Progenitor cell of endocrine pancreas (in vitro differentiated cells): ENCODE results near the gene PRDX6. TPM values are rescaled to one million over a fixed set of nuclear protein-coding genes. Genes with fewer than 3 reads are reported as not detected.

Source experiments
- DNase-seq: peaks from one replicate; pipeline ENCODE4 v3.0.0; 2021; ENCODE audit warnings: low spot score; ENCODE audit not compliant: unreplicated experiment
- H3K27ac Mint-ChIP-seq: 2 replicates; pipeline ENCODE4 v1.8.0; 2021; ENCODE audit warnings: mild to moderate bottlenecking, moderate library complexity, mixed read lengths
- H3K27me3 Mint-ChIP-seq: 2 replicates; pipeline ENCODE4 v1.8.0; 2021; ENCODE audit warnings: mixed read lengths
- H3K36me3 Mint-ChIP-seq: 2 replicates; pipeline ENCODE4 v1.8.0; 2022; ENCODE audit warnings: mixed read lengths; ENCODE audit not compliant: insufficient read depth
- H3K4me1 Mint-ChIP-seq: 2 replicates; pipeline ENCODE4 v1.8.0; 2021; ENCODE audit warnings: low read depth, mixed read lengths
- H3K4me3 Mint-ChIP-seq: 2 replicates; pipeline ENCODE4 v1.8.0; 2021; ENCODE audit warnings: low read depth, mild to moderate bottlenecking, moderate library complexity, mixed read lengths
- H3K9me3 Mint-ChIP-seq: 2 replicates; pipeline ENCODE4 v1.8.0; 2021; ENCODE audit warnings: low read depth, mixed read lengths
- total RNA-seq: library from RNA; stranded (reverse); gene quantifications from 2 replicates; pipeline ENCODE4 v1.2.1, GENCODE V29; 2021
- TF ChIP-seq, protein P1 (sequence below): fragments of 200-600 bp; sonication (generic); IDR thresholded peaks from one replicate; pipeline ENCODE4 v1.5.0; 2021; ENCODE audit warnings: antibody characterized with exemption, mild to moderate bottlenecking; ENCODE audit not compliant: unreplicated experiment

Gene PRDX6
- total RNA-seq, 1 donor from 2014 or later: 258 TPM

DNA sequence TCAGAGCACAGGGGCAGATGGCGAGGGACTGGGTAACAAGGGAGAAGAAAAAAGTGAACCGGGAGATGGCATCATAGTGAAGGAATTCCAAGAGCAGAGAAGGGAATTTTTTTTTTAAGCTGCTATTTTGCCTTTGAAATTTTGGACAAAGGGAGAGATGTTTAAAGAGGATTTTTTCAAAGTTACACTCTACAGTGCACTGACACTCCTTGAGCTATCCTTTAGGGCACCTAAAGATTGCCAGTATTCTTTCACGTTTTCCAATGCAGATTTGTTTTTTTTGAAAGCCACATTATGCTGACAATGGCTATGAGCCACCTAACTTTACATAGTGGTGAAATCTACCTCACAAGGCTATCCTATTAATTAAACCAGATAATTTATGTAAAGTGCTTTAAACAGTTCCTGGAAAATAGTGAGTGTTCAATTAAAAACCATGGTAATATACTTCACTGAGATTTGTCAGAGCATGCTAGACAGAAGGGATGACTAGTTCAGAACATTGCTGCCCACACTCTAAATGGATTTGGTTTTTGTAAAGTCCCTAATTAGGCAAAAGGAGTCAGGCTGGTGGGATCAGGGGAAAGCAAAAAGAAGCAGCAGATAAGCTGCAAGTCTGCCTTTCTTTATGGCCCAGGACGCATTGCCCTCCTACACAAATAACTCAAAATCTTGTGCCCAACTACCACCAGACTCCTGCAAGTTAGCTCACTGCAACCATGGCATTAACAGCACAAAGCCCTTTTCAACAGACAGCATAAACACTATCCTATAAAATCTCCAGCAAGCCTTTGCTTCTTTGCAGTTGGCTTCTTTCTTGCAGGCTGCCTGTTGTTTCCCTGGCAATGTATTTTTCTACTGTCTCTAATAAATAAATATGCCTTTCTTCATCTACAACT is 53.9 kb downstream of the PRDX6 start:
- Mint-ChIP-seq H3K4me1 (peaks cover 9% of the 10 kb centered on the region), H3K9me3 (no peaks in the 10 kb centered on the region), H3K4me3 (no peak overlapping the region), H3K27me3 (no peaks in the 10 kb centered on the region), H3K36me3 (no peaks in the 10 kb centered on the region), H3K27ac (no peak overlapping the region)
- TF ChIP-seq, protein P1, sequence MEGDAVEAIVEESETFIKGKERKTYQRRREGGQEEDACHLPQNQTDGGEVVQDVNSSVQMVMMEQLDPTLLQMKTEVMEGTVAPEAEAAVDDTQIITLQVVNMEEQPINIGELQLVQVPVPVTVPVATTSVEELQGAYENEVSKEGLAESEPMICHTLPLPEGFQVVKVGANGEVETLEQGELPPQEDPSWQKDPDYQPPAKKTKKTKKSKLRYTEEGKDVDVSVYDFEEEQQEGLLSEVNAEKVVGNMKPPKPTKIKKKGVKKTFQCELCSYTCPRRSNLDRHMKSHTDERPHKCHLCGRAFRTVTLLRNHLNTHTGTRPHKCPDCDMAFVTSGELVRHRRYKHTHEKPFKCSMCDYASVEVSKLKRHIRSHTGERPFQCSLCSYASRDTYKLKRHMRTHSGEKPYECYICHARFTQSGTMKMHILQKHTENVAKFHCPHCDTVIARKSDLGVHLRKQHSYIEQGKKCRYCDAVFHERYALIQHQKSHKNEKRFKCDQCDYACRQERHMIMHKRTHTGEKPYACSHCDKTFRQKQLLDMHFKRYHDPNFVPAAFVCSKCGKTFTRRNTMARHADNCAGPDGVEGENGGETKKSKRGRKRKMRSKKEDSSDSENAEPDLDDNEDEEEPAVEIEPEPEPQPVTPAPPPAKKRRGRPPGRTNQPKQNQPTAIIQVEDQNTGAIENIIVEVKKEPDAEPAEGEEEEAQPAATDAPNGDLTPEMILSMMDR: no peak
- DNase-seq: no peak

DNA sequence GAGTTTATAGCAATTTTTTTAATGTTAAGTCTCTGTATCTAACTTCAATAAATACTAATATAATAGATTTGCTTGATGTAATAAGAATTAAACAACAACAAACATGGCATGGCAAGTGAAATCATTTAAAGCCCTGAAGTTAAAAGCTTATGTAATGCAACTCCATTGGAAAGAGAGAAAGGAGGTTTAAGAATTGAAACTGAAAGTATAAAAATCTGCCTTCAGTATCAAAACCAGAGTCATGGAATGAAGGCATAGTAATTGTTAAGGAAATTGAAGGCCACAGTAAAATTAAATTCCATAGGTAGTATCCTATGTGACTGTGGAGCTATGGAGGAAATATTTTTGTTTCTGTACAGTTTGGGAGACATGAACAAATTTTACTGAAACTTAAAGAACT is 55.1 kb downstream of the PRDX6 start:
- Mint-ChIP-seq H3K27me3 (no peaks in the 10 kb centered on the region), H3K36me3 (no peaks in the 10 kb centered on the region), H3K4me3 (no peak overlapping the region), H3K4me1 (peaks cover 9% of the 10 kb centered on the region), H3K27ac (no peak overlapping the region), H3K9me3 (no peaks in the 10 kb centered on the region)
- TF ChIP-seq, protein P1: no peak
- no peak for DNase-seq

DNA sequence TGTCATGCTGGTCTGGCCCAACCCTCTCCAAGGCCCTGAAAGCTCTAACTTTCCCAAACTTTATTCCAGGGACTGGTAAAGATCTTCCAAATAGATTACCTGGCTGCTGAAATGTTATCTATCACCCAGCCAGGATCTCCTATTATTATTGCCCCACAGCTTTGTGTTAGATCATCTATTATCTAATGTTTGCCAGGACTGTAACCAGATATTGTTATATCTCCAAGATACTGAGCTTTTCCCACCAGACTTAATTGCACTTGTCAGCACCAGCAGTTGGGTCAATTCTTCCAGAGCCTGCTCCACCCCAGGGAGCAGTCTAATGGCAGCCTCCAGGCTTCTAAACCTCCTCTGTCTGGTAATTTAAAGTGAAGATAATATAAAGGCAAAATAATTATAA is 59.1 kb downstream of the PRDX6 start:
- H3K27me3 Mint-ChIP-seq: peaks cover 5% of the 10 kb centered on the region
- H3K27ac Mint-ChIP-seq: no peak overlapping the region
- TF ChIP-seq, protein P1: no peak
- no peaks in the 10 kb centered on the region for H3K36me3 Mint-ChIP-seq
- DNase-seq: no peak
- no peaks in the 10 kb centered on the region for H3K9me3 Mint-ChIP-seq
- no peaks in the 10 kb centered on the region for H3K4me1 Mint-ChIP-seq
- H3K4me3 Mint-ChIP-seq: no peak overlapping the region

Other genes starting within 250 kb of the PRDX6 start
- gene SLC9C2, start 125.7 kb downstream of the PRDX6 start, total RNA-seq: not detected in 2 replicates
- gene TEX50, start 158.0 kb downstream of the PRDX6 start, total RNA-seq: not detected in 2 replicates
- gene ANKRD45, start 192.5 kb downstream of the PRDX6 start, total RNA-seq: 1.2 and 1.5 TPM in 2 replicates
- 18.1 and 19.9 TPM in 2 replicates for gene KLHL20, start 237.6 kb downstream of the PRDX6 start, total RNA-seq